HCT116 (cell line): ENCODE measurements around the gene ARMC12. TPM values are rescaled to one million over a fixed set of nuclear protein-coding genes. Genes with fewer than 3 reads are reported as not detected.

ENCODE experiments used
- ATAC-seq: fragments of 200-7000 bp; cut with Tn5 transposase; 2 replicates; pipeline ENCODE4 v1.9.1; 2020; ENCODE audit warnings: mild to moderate bottlenecking, moderate library complexity
- BruUV-seq: library from RNA; stranded (reverse); fragments of 400-500 nt; replicated peaks from 2 replicates; lab custom pipeline; 2021; lab: Mats Ljungman, UMichigan
- CTCF ChIA-PET: fragments of 300-600 bp; sonication (Branson Sonifier 250); formaldehyde crosslinking; loops from one replicate; lab custom pipeline; 2021; ENCODE audit warnings: antibody characterized with exemption; lab: Charles Lee
- POLR2A ChIA-PET: fragments of 300-600, 350-600 bp; sonication (Branson Sonifier 250); formaldehyde crosslinking; loops from one replicate; lab custom pipeline; 2021; ENCODE audit warnings: antibody characterized with exemption; lab: Charles Lee
- RAD21 ChIA-PET, 2 experiments: fragments of 300-600 bp; sonication (Branson Sonifier 250); formaldehyde crosslinking; loops; one replicate each; lab custom pipeline; 2023; ENCODE audit warnings: low total read pairs in 2 of 2; ENCODE audit not compliant: uncharacterized antibody in 2 of 2, unreplicated experiment in 2 of 2, low non-redundant PET in 1 of 2; lab: Charles Lee
- DNase-seq: peaks from one replicate; pipeline ENCODE4 v3.0.0-alpha.2; 2010; ENCODE audit warnings: low read depth, low spot score
- H2AFZ ChIP-seq: fragments of 200-600 bp; shearing (Covaris generic), sonication (generic); 2 replicates; pipeline ENCODE4 v1.6.1; 2017; ENCODE audit warnings: low read depth, mixed run types, mixed read lengths, antibody characterized with exemption, low read length; ENCODE audit not compliant: poor library complexity, severe bottlenecking
- H3K27ac ChIP-seq: 2 replicates; pipeline ENCODE4 v1.5.1; 2012; ENCODE audit warnings: low read depth, low read length
- H3K27me3 ChIP-seq: fragments of 200-600 bp; sonication (generic); 2 replicates; pipeline ENCODE4 v1.6.1; 2016; ENCODE audit warnings: mixed run types, low read length, mixed read lengths; ENCODE audit not compliant: insufficient read depth
- H3K36me3 ChIP-seq, 2 experiments: fragments of 200-500 bp in 1 of 2; fragments of 200-600 bp in 1 of 2; sonication (Bioruptor generic) in 1 of 2; sonication (generic) in 1 of 2; 2 replicates each; pipeline versions ENCODE4 v1.5.1 to v1.6.1; 2014 to 2016; ENCODE audit warnings: low read length in 2 of 2, inconsistent platforms in 1 of 2, mixed read lengths in 1 of 2, mixed run types in 1 of 2; ENCODE audit not compliant: insufficient read depth in 2 of 2, control insufficient read depth in 1 of 2
- H3K4me1 ChIP-seq, 2 experiments: fragments of 200-600 bp in 1 of 2; sonication (generic) in 1 of 2; 2 replicates each; pipeline versions ENCODE4 v1.5.1 to v1.6.1; 2012 to 2017; ENCODE audit warnings: low read length in 2 of 2, inconsistent platforms in 1 of 2, mild to moderate bottlenecking in 1 of 2, mixed read lengths in 1 of 2, mixed run types in 1 of 2, moderate library complexity in 1 of 2; ENCODE audit not compliant: insufficient read depth in 2 of 2, control insufficient read depth in 1 of 2
- H3K4me2 ChIP-seq: fragments of 200-600 bp; sonication (generic); 2 replicates; pipeline ENCODE4 v1.6.1; 2017; ENCODE audit warnings: mixed run types, low read length, mixed read lengths
- H3K4me3 ChIP-seq, 2 experiments: fragments of 200-600 bp in 1 of 2; sonication (generic) in 1 of 2; replicated peaks in 1 of 2; 2 replicates each; pipeline ENCODE4 v1.5.1; 2011 to 2016; ENCODE audit warnings: low read length in 2 of 2, control low read depth in 1 of 2, low read depth in 1 of 2, mild to moderate bottlenecking in 1 of 2, mixed read lengths in 1 of 2, mixed run types in 1 of 2
- H3K79me2 ChIP-seq: fragments of 200-600 bp; sonication (generic); 2 replicates; pipeline ENCODE4 v1.6.1; 2017; ENCODE audit warnings: mild to moderate bottlenecking, mixed run types, low read length, moderate library complexity, mixed read lengths; ENCODE audit not compliant: insufficient read depth
- H3K9ac ChIP-seq: fragments of 200-600 bp; sonication (generic); 2 replicates; pipeline ENCODE4 v1.6.1; 2016; ENCODE audit warnings: low read length, mixed read lengths
- H3K9me2 ChIP-seq: fragments of 200-600 bp; sonication (generic), shearing (Covaris generic); 2 replicates; pipeline ENCODE4 v1.6.1; 2017; ENCODE audit warnings: mixed run types, mild to moderate bottlenecking, moderate library complexity; ENCODE audit not compliant: insufficient read depth
- H3K9me3 ChIP-seq, 2 experiments: fragments of 200-500 bp in 1 of 2; fragments of 200-600 bp in 1 of 2; sonication (Bioruptor generic) in 1 of 2; sonication (generic) in 1 of 2; 2 replicates each; pipeline ENCODE4 v1.6.1; 2014 to 2017; ENCODE audit warnings: low read length in 2 of 2, mixed read lengths in 2 of 2, inconsistent platforms in 1 of 2, low read depth in 1 of 2, mild to moderate bottlenecking in 1 of 2, mixed run types in 1 of 2, moderate library complexity in 1 of 2; ENCODE audit not compliant: control insufficient read depth in 1 of 2, insufficient read depth in 1 of 2
- H4K20me1 ChIP-seq: fragments of 200-600 bp; sonication (generic), shearing (Covaris generic); 2 replicates; pipeline ENCODE4 v1.6.1; 2017; ENCODE audit warnings: mixed run types, mild to moderate bottlenecking, moderate library complexity; ENCODE audit not compliant: insufficient read depth
- ATF3 ChIP-seq: IDR thresholded peaks from 2 replicates; pipeline ENCODE4 v1.6.1; 2012
- CTCF ChIP-seq, 3 experiments: fragments of 200-600 bp in 1 of 3; sonication (generic) in 1 of 3; IDR thresholded peaks in 2 of 3; conservative IDR thresholded peaks in 1 of 3; 2 replicates each; pipeline ENCODE4 v1.5.1; 2012 to 2017; ENCODE audit warnings: low read depth in 2 of 3, low read length in 2 of 3, antibody characterized with exemption in 1 of 3, borderline replicate concordance in 1 of 3, control low read depth in 1 of 3, mild to moderate bottlenecking in 1 of 3, mixed read lengths in 1 of 3, mixed run types in 1 of 3, moderate library complexity in 1 of 3; ENCODE audit not compliant: insufficient read depth in 1 of 3
- EZH2phosphoT487 ChIP-seq: fragments of 200-600 bp; IDR thresholded peaks from 2 replicates; pipeline ENCODE4 v1.6.1; 2018; ENCODE audit warnings: antibody characterized with exemption, borderline replicate concordance
- FOSL1 ChIP-seq: IDR thresholded peaks from 2 replicates; pipeline ENCODE4 v1.6.1; 2012; ENCODE audit warnings: low read depth
- JUND ChIP-seq: IDR thresholded peaks from 2 replicates; pipeline ENCODE4 v1.6.1; 2012
- MAX ChIP-seq: IDR thresholded peaks from 2 replicates; pipeline ENCODE4 v1.6.1; 2012
- POLR2A ChIP-seq: IDR thresholded peaks from 2 replicates; pipeline ENCODE4 v1.7.0; 2011; ENCODE audit warnings: borderline replicate concordance; ENCODE audit not compliant: insufficient read depth, insufficient read length; ENCODE audit errors: extremely low read depth
- POLR2AphosphoS5 ChIP-seq: IDR thresholded peaks from 2 replicates; pipeline ENCODE4 v1.6.1; 2011; ENCODE audit warnings: mild to moderate bottlenecking, low read depth, low read length, moderate library complexity
- RAD21 ChIP-seq: IDR thresholded peaks from 2 replicates; pipeline ENCODE4 v1.6.1; 2012; ENCODE audit warnings: low read depth, mild to moderate bottlenecking
- SIN3A ChIP-seq: IDR thresholded peaks from 2 replicates; pipeline ENCODE4 v1.6.1; 2012; ENCODE audit warnings: low read depth
- SP1 ChIP-seq: IDR thresholded peaks from 2 replicates; pipeline ENCODE4 v1.6.1; 2012; ENCODE audit warnings: low read depth
- TCF7L2 ChIP-seq: IDR thresholded peaks from 2 replicates; pipeline ENCODE4 v1.7.0; 2011; ENCODE audit warnings: borderline replicate concordance, inconsistent platforms; ENCODE audit not compliant: insufficient read depth, insufficient read length; ENCODE audit errors: extremely low read depth
- ZFX ChIP-seq: fragments of 450-650 bp; IDR thresholded peaks from 2 replicates; pipeline ENCODE4 v1.6.1; 2017
- ZNF274 ChIP-seq: fragments of 200-500 bp; sonication (Bioruptor generic); IDR thresholded peaks from 2 replicates; pipeline ENCODE4 v1.6.1; 2014; ENCODE audit warnings: mild to moderate bottlenecking, low read depth, low read length, inconsistent platforms
- intact Hi-C: fragments of 100-400 bp; cut with micrococcal nuclease; formaldehyde crosslinking; loops from 2 replicates; pipeline ENCODE4 v1.10.0; 2022
- total RNA-seq: library from RNA; stranded (reverse); gene quantifications from one replicate; pipeline ENCODE4 v1.2.1, GENCODE V29; 2021; ENCODE audit not compliant: unreplicated experiment

The ARMC12 gene
- total RNA-seq, 1 experiment from 2014 or later, result 0.79 TPM

- RAD21 ChIA-PET, result no interaction called here
- TF ChIP-seq RAD21 (no peak), SIN3A (no peak), ATF3 (no peak), EZH2phosphoT487 (no peak), ZNF274 (no peak), SP1 (no peak), TCF7L2 (no peak), ZFX (no peak), FOSL1 (no peak), MAX (no peak), JUND (no peak), POLR2AphosphoS5 (no peak), POLR2A (no peak), CTCF (IDR thresholded peaks at IDR 0.05 in 2 of 3, conservative IDR thresholded peaks at IDR 0.05 in 1 of 3; ENCODE audit: borderline replicate concordance in 1 of 3, insufficient read depth in 1 of 3, low read depth in 2 of 3, low read length in 2 of 3) (no peak)
- TF ChIP-seq, all 23 proteins: peak for 0
- no peak overlapping the region for H3K4me2 ChIP-seq
- no peaks in the 10 kb centered on the region for H3K9me2 ChIP-seq
- intact Hi-C loops, result no loop called here
- peaks cover 12 to 14% of the 10 kb centered on the region in 2 experiments; a peak in 3 of 4 replicates for H3K4me1 ChIP-seq
- no peaks in the 10 kb centered on the region for H3K27me3 ChIP-seq
- H3K9ac ChIP-seq, result no peak overlapping the region
- H3K36me3 ChIP-seq, result no peaks in the 10 kb centered on the region
- POLR2A ChIA-PET, result interaction anchor here (0.6 kb wide), 1 partner anchor 275 kb away, joined by 3 read pairs; no protein-coding TSS in a partner anchor
- DNase-seq (no peak), ATAC-seq (no peak)
- H3K4me3 ChIP-seq, result no peak overlapping the region
- H3K79me2 ChIP-seq, result peaks cover 21% of the 10 kb centered on the region
- no peak overlapping the region for H2AFZ ChIP-seq
- 0 out of 2 replicates have a peak, but pooled peaks cover 10% of the 10 kb centered on the region for H4K20me1 ChIP-seq
- CTCF ChIA-PET, result no interaction called here
- H3K27ac ChIP-seq, result no peak overlapping the region
- BruUV-seq, result no TSS peak
- H3K9me3 ChIP-seq, result peaks cover 0 to 6% of the 10 kb centered on the region in 2 experiments; a peak in 2 of 4 replicates
These were observed 45.6 kb upstream of the ARMC12 start for GRCh38 chr6:35691027-35691824.
